ENCODE results near the gene TRMT44. TPM values are rescaled to one million over a fixed set of nuclear protein-coding genes. Genes with fewer than 3 reads are reported as not detected.

The TRMT44 gene
- total and polyA plus RNA-seq, 2 of the 4 experiments (the other 2 are of a cell fraction) = 7.3 to 8.1 TPM

DNA sequence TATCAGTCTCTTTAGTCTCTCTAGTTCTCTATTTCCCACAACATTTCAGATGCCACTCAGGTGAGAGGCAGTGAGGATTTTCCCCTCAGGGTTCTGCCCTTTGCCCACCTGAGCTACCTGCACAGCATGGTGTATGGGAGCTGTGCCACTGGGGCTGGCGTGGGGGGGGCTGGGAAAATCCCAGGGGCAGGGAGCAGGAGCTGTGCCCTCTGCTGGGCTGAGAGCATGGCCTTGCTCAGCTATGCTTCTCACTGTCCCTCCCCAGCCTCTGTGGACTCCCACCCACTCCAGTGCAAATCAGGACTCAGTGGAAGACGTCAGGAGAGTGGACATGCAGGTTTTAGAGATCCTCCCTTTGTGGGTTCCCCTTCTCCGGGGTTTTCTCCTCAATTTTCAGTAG lies 57.2 kb downstream of the TRMT44 start:
- ChIA-PET CTCF (interaction anchor here (0.7 kb wide), 1 partner anchor 19 kb away, joined by 3 read pairs; no protein-coding TSS in a partner anchor), POLR2A (ENCODE audit: unreplicated experiment) (no interaction called here)
- 70% methylated on average over 1 of the region's 3 CpGs; no CpG with 5 or more reads in 1 of the 2 experiments for WGBS, 2 experiments (ENCODE audit: extremely low coverage in 2 of 2, insufficient read length in 1 of 2)
- Histone ChIP-seq H2BK5ac (ENCODE audit: low read depth, low read length, poor library complexity, severe bottlenecking) (no peak overlapping the region), H3K4ac (ENCODE audit: low read depth, low read length) (no peak overlapping the region), H4K20me1 (ENCODE audit: insufficient read depth, low read length) (no peaks in the 10 kb centered on the region), H4K5ac (ENCODE audit: low read depth, low read length) (no peak overlapping the region), H3K27ac (ENCODE audit: insufficient read depth, low read length) (no peak overlapping the region), H2BK20ac (ENCODE audit: low read depth, low read length) (no peak overlapping the region), H3K23ac (ENCODE audit: low read depth, low read length) (no peak overlapping the region), H2BK120ac (ENCODE audit: low read depth, low read length) (no peak overlapping the region), H3K36me3 (ENCODE audit: control insufficient read depth, insufficient read depth, low read length) (no peaks in the 10 kb centered on the region), H3K4me3 (ENCODE audit: insufficient read depth, low read depth, low read length) (no peak overlapping the region), H2BK15ac (ENCODE audit: low read depth, low read length) (no peak overlapping the region), H3K4me1 (ENCODE audit: control insufficient read depth, insufficient read depth, low read length) (no peaks in the 10 kb centered on the region; the same call in 1 of the 2 replicates), H4K8ac (ENCODE audit: low read depth in 2 of 2, low read length in 2 of 2) (no peak overlapping the region), H2AK9ac (replicated peaks; ENCODE audit: low read depth, low read length, poor library complexity) (no peak overlapping the region), H3K27me3 (ENCODE audit: control insufficient read depth, insufficient read depth, low read length) (peaks cover 13% of the 10 kb centered on the region; the same call in 1 of the 2 replicates), H3K79me1 (ENCODE audit: low read depth in 1 of 2, low read length in 2 of 2) (no peaks in the 10 kb centered on the region), H3K4me2 (ENCODE audit: low read depth, low read length) (no peak overlapping the region), H2AK5ac (ENCODE audit: low read depth, low read length) (no peak overlapping the region), H3K14ac (replicated peaks; ENCODE audit: low read depth, low read length) (no peak overlapping the region), H3K9ac (ENCODE audit: low read depth, low read length) (no peak overlapping the region), H3K9me1 (ENCODE audit: insufficient read depth, low read length) (no peaks in the 10 kb centered on the region), H2AFZ (replicated peaks; ENCODE audit: low read length, poor library complexity) (no peak overlapping the region), H3K18ac (ENCODE audit: low read depth, low read length) (no peak overlapping the region), H4K91ac (ENCODE audit: insufficient read depth, low read depth, low read length) (no peak overlapping the region), H3K56ac (ENCODE audit: extremely low read depth, insufficient read depth, low read length) (no peak overlapping the region), H3K9me3 (ENCODE audit: control insufficient read depth, insufficient read depth, low read length) (peaks cover 9% of the 10 kb centered on the region; the same call in 1 of the 2 replicates)
- intact Hi-C loops (cut with micrococcal nuclease) (no loop called here), in situ Hi-C loops (cut with MboI; ENCODE audit: low sequenced_read_pairs) (no loop called here), dilution Hi-C loops (cut with HindIII; ENCODE audit: low sequenced_read_pairs, unreplicated experiment) (no loop called here)
- ATAC-seq (ENCODE audit: low read depth) (no peak), DNase-seq (no peak)
- no TSS peak for BruUV-seq (replicated peaks)
- no peak for TF ChIP-seq MXI1 (IDR thresholded peaks at IDR 0.05; ENCODE audit: borderline replicate concordance, low read depth, low read length)
- TF ChIP-seq NFE2L2 (IDR thresholded peaks at IDR 0.05; ENCODE audit: low read depth, low read length) = no peak
